B cell (primary cell): ENCODE data around the gene CALN1.

Experiments
- EZH2 ChIP-seq: IDR thresholded peaks from 2 replicates; pipeline ENCODE4 v1.6.1; 2012; ENCODE audit warnings: borderline replicate concordance, low read depth, mild to moderate bottlenecking, moderate library complexity, low read length; ENCODE audit not compliant: insufficient read depth, poor library complexity, severe bottlenecking
- TF ChIP-seq, protein P1 (sequence below): fragments of 200-600 bp; IDR thresholded peaks from one replicate; pipeline ENCODE4 v1.8.0; 2022; ENCODE audit warnings: antibody characterized with exemption, mild to moderate bottlenecking

DNA sequence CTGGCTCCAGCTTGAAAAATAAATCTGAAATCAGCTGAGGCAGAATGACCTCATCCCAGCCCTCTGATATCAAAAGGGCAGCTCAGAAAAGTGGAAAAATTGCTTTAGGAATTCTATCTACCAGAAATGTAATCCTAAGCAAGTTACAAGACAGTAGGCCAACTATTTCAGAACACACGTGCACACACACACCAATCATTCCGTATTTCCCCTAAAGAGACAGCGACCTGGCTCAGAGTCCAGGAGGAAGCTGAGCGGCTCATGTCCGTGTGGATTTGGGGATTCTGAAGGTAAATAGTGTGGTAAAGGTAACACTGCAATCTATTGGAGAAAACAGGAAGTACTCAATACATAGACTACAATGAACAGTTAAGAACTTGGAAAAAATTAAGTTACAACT, 288.2 kb downstream of the CALN1 start:
- TF ChIP-seq, protein P1, sequence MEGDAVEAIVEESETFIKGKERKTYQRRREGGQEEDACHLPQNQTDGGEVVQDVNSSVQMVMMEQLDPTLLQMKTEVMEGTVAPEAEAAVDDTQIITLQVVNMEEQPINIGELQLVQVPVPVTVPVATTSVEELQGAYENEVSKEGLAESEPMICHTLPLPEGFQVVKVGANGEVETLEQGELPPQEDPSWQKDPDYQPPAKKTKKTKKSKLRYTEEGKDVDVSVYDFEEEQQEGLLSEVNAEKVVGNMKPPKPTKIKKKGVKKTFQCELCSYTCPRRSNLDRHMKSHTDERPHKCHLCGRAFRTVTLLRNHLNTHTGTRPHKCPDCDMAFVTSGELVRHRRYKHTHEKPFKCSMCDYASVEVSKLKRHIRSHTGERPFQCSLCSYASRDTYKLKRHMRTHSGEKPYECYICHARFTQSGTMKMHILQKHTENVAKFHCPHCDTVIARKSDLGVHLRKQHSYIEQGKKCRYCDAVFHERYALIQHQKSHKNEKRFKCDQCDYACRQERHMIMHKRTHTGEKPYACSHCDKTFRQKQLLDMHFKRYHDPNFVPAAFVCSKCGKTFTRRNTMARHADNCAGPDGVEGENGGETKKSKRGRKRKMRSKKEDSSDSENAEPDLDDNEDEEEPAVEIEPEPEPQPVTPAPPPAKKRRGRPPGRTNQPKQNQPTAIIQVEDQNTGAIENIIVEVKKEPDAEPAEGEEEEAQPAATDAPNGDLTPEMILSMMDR: no peak
- TF ChIP-seq EZH2: no peak
